WERI-Rb-1 (cell line): ENCODE results near the gene ZER1.

Source experiments
- DNase-seq: peaks from one replicate; pipeline ENCODE4 v3.0.0-alpha.2; 2020
- H3K27ac ChIP-seq: fragments of 250-450 bp; sonication (Bioruptor Pico); 2 replicates; pipeline ENCODE4 v1.5.1; 2020; ENCODE audit warnings: mild to moderate bottlenecking, moderate library complexity
- H3K27me3 ChIP-seq: fragments of 250-450 bp; sonication (Bioruptor Pico); 2 replicates; pipeline ENCODE4 v1.5.1; 2021; ENCODE audit warnings: mild to moderate bottlenecking, low read depth, moderate library complexity; ENCODE audit not compliant: insufficient read depth, severe bottlenecking
- H3K36me3 ChIP-seq: fragments of 250-450 bp; sonication (Bioruptor Pico); 2 replicates; pipeline ENCODE4 v1.5.1; 2020; ENCODE audit warnings: mild to moderate bottlenecking, moderate library complexity
- H3K4me3 ChIP-seq: 2 replicates; pipeline ENCODE4 v1.5.1; 2011; ENCODE audit warnings: low read depth, mild to moderate bottlenecking, control low read depth, low read length
- H3K9me3 ChIP-seq: fragments of 250-450 bp; sonication (Bioruptor Pico); 2 replicates; pipeline ENCODE4 v1.5.1; 2021; ENCODE audit warnings: mild to moderate bottlenecking, moderate library complexity; ENCODE audit not compliant: severe bottlenecking
- TF ChIP-seq, protein P1 (sequence below): IDR thresholded peaks from 2 replicates; pipeline ENCODE4 v1.5.1; 2011; ENCODE audit warnings: low read depth, mild to moderate bottlenecking, control low read depth, inconsistent platforms, low read length

Gene ZER1

DNA sequence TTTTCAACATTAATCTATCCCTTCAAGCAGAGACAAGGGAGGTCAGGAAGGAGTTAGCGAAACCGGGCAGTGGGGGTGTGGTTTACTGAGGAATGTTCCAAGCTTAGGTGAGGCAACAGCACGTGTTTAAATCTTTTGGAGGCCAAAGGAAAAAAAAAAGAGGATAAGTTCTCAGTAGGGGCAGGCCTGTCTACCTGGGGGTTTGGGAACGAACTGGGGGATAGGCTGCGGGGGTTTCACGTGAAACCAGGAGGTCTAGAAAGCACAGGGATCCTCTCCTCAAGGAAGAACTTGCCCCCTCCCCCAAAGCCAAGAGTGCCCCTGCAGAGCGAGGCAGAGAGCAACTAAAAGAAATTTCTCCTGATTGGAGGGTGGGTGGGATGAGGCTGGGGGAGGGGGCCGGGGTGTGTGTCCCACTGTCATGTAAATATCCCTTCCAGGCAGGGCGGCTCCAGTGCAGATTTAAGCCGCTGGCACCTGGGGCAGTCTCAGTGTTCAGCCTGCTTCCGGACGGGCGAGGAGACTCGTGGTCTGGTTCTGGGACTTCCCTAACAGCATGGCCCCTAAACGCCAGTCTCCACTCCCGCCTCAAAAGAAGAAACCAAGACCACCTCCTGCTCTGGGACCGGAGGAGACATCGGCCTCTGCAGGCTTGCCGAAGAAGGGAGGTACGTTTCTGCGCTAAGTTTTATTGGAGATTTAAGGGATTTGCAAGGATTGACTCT, 88.2 kb downstream of the ZER1 start:
- Histone ChIP-seq H3K9me3 (no peaks in the 10 kb centered on the region), H3K27me3 (no peaks in the 10 kb centered on the region), H3K36me3 (0 out of 2 replicates have a peak, but pooled peaks cover 3% of the 10 kb centered on the region), H3K4me3 (peak overlapping the region; percentile 67), H3K27ac (peak overlapping the region; percentile 92)
- DNase-seq = peak; percentile 86
- TF ChIP-seq, protein P1, sequence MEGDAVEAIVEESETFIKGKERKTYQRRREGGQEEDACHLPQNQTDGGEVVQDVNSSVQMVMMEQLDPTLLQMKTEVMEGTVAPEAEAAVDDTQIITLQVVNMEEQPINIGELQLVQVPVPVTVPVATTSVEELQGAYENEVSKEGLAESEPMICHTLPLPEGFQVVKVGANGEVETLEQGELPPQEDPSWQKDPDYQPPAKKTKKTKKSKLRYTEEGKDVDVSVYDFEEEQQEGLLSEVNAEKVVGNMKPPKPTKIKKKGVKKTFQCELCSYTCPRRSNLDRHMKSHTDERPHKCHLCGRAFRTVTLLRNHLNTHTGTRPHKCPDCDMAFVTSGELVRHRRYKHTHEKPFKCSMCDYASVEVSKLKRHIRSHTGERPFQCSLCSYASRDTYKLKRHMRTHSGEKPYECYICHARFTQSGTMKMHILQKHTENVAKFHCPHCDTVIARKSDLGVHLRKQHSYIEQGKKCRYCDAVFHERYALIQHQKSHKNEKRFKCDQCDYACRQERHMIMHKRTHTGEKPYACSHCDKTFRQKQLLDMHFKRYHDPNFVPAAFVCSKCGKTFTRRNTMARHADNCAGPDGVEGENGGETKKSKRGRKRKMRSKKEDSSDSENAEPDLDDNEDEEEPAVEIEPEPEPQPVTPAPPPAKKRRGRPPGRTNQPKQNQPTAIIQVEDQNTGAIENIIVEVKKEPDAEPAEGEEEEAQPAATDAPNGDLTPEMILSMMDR = no peak
